Measurements from ENCODE around the gene SLC34A3.

The SLC34A3 gene

GRCh38 chr9:137230705-137231371 is at the start of gene SLC34A3:
Gene SLC34A3, plus strand, starts transcription at chr9:137230901. Its CDS starts 802 bp downstream, at chr9:137231703.
- H3K9me3 Mint-ChIP-seq = no peaks in the 10 kb centered on the region

GRCh38 chr9:137181680-137182079 is 49.0 kb upstream of the SLC34A3 start:
- peaks cover 22% of the 10 kb centered on the region for H3K36me3 Mint-ChIP-seq (ENCODE audit: low read depth)
- H3K27ac Mint-ChIP-seq = no peak overlapping the region
- H3K9me3 Mint-ChIP-seq = no peaks in the 10 kb centered on the region
- peaks cover 2% of the 10 kb centered on the region for H3K4me1 Mint-ChIP-seq
- TF ChIP-seq CTCF (IDR thresholded peaks at IDR 0.05; ENCODE audit: unreplicated experiment in 3 of 3) = no peak
- H3K27me3 Mint-ChIP-seq (ENCODE audit: low read depth) = peaks cover under 1% of the 10 kb centered on the region
- no peak overlapping the region for H3K4me3 Mint-ChIP-seq

More at GRCh38 chr9:137230705-137231371, at the start of gene SLC34A3:
- no peak for TF ChIP-seq CTCF (IDR thresholded peaks at IDR 0.05; ENCODE audit: unreplicated experiment in 3 of 3)
- H3K27ac Mint-ChIP-seq = peak within 1 kb of the TSS in 2 of 3 experiments; percentile 72 to 73
- no peaks in the 10 kb centered on the region for H3K36me3 Mint-ChIP-seq (ENCODE audit: low read depth)
- peaks cover 9% of the 10 kb centered on the region for H3K27me3 Mint-ChIP-seq (ENCODE audit: low read depth)
- no peak within 1 kb of the TSS for H3K4me3 Mint-ChIP-seq
- peaks cover 9% of the 10 kb centered on the region for H3K4me1 Mint-ChIP-seq

- no peak overlapping the region for H3K4me3 Mint-ChIP-seq
- H3K4me1 Mint-ChIP-seq = peaks cover 13% of the 10 kb centered on the region
- H3K36me3 Mint-ChIP-seq (ENCODE audit: low read depth) = peaks cover 14% of the 10 kb centered on the region
- no peaks in the 10 kb centered on the region for H3K27me3 Mint-ChIP-seq (ENCODE audit: low read depth)
- H3K27ac Mint-ChIP-seq = no peak overlapping the region
- no peak for TF ChIP-seq CTCF (IDR thresholded peaks at IDR 0.05; ENCODE audit: unreplicated experiment in 3 of 3)
- no peaks in the 10 kb centered on the region for H3K9me3 Mint-ChIP-seq
Observed at GRCh38 chr9:137182836-137183235, 47.9 kb upstream of the SLC34A3 start.

GRCh38 chr9:137183980-137184595 is 46.6 kb upstream of the SLC34A3 start:
- Mint-ChIP-seq H3K27me3 (ENCODE audit: low read depth) (no peaks in the 10 kb centered on the region), H3K4me1 (peaks cover 17% of the 10 kb centered on the region), H3K27ac (no peak overlapping the region), H3K9me3 (no peaks in the 10 kb centered on the region), H3K36me3 (ENCODE audit: low read depth) (peaks cover 14% of the 10 kb centered on the region), H3K4me3 (peak overlapping the region; percentile 46 to 78 (median 71))
- no peak for TF ChIP-seq CTCF (IDR thresholded peaks at IDR 0.05; ENCODE audit: unreplicated experiment in 3 of 3)

- Mint-ChIP-seq H3K4me3 (no peak overlapping the region), H3K9me3 (no peaks in the 10 kb centered on the region), H3K27ac (no peak overlapping the region), H3K27me3 (ENCODE audit: low read depth) (no peaks in the 10 kb centered on the region), H3K36me3 (ENCODE audit: low read depth) (peaks cover 11% of the 10 kb centered on the region), H3K4me1 (peaks cover 24% of the 10 kb centered on the region)
- TF ChIP-seq CTCF (IDR thresholded peaks at IDR 0.05; ENCODE audit: unreplicated experiment in 3 of 3) = no peak
Observed at GRCh38 chr9:137184881-137185660, 45.6 kb upstream of the SLC34A3 start.
